ENCODE measurements around the gene COL15A1. TPM values are rescaled to one million over a fixed set of nuclear protein-coding genes. Genes with fewer than 3 reads are reported as not detected.
"Not testable (repeated sequence)": the region's sequence is repeated elsewhere in the genome, so short reads cannot be mapped to it uniquely, and the experiment has no call there.

The COL15A1 gene
- total RNA-seq, 1 experiment from 2014 or later = 0.10 TPM

DNA sequence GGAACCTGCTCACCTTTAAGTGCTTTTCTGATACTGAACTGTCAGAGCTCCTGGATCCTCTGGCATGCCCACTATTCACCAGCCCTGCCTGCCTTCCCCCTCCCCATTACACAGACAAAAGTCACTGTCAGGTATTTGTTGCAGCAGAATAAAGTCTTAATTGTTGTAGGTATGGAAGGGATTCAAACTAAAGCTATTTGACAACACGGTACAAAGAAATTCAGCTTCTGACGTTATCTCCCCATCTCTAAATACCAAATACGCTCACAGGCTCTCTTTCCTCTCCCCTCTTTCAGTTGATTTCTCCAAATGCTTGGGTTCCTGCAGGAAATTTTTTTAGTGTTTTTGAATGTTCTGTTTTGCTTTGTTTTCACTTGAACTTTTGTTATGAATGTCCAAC, 151.9 kb downstream of the COL15A1 start:
- no TSS peak for BruUV-seq (replicated peaks)
- POLR2A ChIA-PET = no interaction called here
- Histone ChIP-seq H3K27ac (ENCODE audit: low read length) (no peak overlapping the region), H3K9me3 (ENCODE audit: control insufficient read depth, insufficient read depth, low read depth, low read length) (no peaks in the 10 kb centered on the region), H3K4me3 (ENCODE audit: low read depth in 2 of 2, low read length in 2 of 2) (no peak overlapping the region), H3K4me1 (ENCODE audit: control insufficient read depth, insufficient read depth, low read length) (no peaks in the 10 kb centered on the region), H3K36me3 (ENCODE audit: control insufficient read depth, insufficient read depth, low read length) (no peaks in the 10 kb centered on the region), H3K27me3 (ENCODE audit: control insufficient read depth, insufficient read depth, low read length) (no peaks in the 10 kb centered on the region)
- ATAC-seq = no peak
- no peak for TF ChIP-seq POLR2AphosphoS5 (IDR thresholded peaks at IDR 0.05; ENCODE audit: low read depth, low read length)
- TF ChIP-seq, protein P1, sequence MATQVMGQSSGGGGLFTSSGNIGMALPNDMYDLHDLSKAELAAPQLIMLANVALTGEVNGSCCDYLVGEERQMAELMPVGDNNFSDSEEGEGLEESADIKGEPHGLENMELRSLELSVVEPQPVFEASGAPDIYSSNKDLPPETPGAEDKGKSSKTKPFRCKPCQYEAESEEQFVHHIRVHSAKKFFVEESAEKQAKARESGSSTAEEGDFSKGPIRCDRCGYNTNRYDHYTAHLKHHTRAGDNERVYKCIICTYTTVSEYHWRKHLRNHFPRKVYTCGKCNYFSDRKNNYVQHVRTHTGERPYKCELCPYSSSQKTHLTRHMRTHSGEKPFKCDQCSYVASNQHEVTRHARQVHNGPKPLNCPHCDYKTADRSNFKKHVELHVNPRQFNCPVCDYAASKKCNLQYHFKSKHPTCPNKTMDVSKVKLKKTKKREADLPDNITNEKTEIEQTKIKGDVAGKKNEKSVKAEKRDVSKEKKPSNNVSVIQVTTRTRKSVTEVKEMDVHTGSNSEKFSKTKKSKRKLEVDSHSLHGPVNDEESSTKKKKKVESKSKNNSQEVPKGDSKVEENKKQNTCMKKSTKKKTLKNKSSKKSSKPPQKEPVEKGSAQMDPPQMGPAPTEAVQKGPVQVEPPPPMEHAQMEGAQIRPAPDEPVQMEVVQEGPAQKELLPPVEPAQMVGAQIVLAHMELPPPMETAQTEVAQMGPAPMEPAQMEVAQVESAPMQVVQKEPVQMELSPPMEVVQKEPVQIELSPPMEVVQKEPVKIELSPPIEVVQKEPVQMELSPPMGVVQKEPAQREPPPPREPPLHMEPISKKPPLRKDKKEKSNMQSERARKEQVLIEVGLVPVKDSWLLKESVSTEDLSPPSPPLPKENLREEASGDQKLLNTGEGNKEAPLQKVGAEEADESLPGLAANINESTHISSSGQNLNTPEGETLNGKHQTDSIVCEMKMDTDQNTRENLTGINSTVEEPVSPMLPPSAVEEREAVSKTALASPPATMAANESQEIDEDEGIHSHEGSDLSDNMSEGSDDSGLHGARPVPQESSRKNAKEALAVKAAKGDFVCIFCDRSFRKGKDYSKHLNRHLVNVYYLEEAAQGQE (IDR thresholded peaks at IDR 0.05; ENCODE audit: insufficient read depth in 1 of 2, low read depth in 2 of 2, low read length in 1 of 2) = no peak
- TF ChIP-seq TCF7L2 (IDR thresholded peaks at IDR 0.05; ENCODE audit: low read depth, low read length) = no peak
- CTCF ChIA-PET = no interaction called here
- DNase-seq (ENCODE audit: low read depth, low spot score) = no peak
- intact Hi-C loops (cut with micrococcal nuclease; ENCODE audit: unreplicated experiment) = no loop called here
- in situ Hi-C loops (cut with HindIII; ENCODE audit: low pct_unique_long_range_greater_than_20kb, low sequenced_read_pairs) = no loop called here

DNA sequence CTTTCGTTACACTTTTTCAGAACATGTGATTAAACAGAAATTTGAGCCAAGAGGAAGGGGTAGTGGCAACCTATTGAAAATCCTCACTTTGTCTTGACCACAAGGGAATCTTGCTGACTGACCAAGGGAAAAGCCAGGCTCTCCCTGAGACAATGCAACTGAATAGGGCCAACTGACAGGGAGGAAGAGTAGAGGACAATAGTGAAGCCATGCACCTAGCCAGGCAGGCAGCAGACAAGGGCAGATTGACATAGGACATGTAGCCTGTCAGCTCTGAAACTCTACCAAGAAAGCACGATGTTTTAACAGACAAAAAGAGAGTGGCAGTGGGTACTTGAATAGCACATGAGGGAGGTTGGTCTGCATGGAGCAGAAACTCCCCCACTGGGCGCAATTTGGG, 152.7 kb downstream of the COL15A1 start:
- no peak for ATAC-seq
- intact Hi-C loops (cut with micrococcal nuclease; ENCODE audit: unreplicated experiment) = no loop called here
- Histone ChIP-seq H3K27ac (ENCODE audit: low read length) (no peak overlapping the region), H3K27me3 (ENCODE audit: control insufficient read depth, insufficient read depth, low read length) (no peaks in the 10 kb centered on the region), H3K9me3 (ENCODE audit: control insufficient read depth, insufficient read depth, low read depth, low read length) (no peaks in the 10 kb centered on the region), H3K36me3 (ENCODE audit: control insufficient read depth, insufficient read depth, low read length) (no peaks in the 10 kb centered on the region), H3K4me3 (ENCODE audit: low read depth in 2 of 2, low read length in 2 of 2) (no peak overlapping the region), H3K4me1 (ENCODE audit: control insufficient read depth, insufficient read depth, low read length) (no peaks in the 10 kb centered on the region)
- in situ Hi-C loops (cut with HindIII; ENCODE audit: low pct_unique_long_range_greater_than_20kb, low sequenced_read_pairs) = no loop called here
- TF ChIP-seq SIN3A (IDR thresholded peaks at IDR 0.05; ENCODE audit: borderline replicate concordance, insufficient read depth, low read depth, low read length) = no peak
- no peak for TF ChIP-seq TCF7L2 (IDR thresholded peaks at IDR 0.05; ENCODE audit: low read depth, low read length)
- no peak for TF ChIP-seq POLR2AphosphoS5 (IDR thresholded peaks at IDR 0.05; ENCODE audit: low read depth, low read length)
- TF ChIP-seq, protein P2, sequence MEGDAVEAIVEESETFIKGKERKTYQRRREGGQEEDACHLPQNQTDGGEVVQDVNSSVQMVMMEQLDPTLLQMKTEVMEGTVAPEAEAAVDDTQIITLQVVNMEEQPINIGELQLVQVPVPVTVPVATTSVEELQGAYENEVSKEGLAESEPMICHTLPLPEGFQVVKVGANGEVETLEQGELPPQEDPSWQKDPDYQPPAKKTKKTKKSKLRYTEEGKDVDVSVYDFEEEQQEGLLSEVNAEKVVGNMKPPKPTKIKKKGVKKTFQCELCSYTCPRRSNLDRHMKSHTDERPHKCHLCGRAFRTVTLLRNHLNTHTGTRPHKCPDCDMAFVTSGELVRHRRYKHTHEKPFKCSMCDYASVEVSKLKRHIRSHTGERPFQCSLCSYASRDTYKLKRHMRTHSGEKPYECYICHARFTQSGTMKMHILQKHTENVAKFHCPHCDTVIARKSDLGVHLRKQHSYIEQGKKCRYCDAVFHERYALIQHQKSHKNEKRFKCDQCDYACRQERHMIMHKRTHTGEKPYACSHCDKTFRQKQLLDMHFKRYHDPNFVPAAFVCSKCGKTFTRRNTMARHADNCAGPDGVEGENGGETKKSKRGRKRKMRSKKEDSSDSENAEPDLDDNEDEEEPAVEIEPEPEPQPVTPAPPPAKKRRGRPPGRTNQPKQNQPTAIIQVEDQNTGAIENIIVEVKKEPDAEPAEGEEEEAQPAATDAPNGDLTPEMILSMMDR (IDR thresholded peaks at IDR 0.05) = no peak
- TF ChIP-seq, protein P1 (IDR thresholded peaks at IDR 0.05; ENCODE audit: insufficient read depth in 1 of 2, low read depth in 2 of 2, low read length in 1 of 2) = no peak
- no peak for DNase-seq (ENCODE audit: low read depth, low spot score)
- BruUV-seq (replicated peaks) = no TSS peak
- POLR2A ChIA-PET = no interaction called here
- CTCF ChIA-PET = no interaction called here

DNA sequence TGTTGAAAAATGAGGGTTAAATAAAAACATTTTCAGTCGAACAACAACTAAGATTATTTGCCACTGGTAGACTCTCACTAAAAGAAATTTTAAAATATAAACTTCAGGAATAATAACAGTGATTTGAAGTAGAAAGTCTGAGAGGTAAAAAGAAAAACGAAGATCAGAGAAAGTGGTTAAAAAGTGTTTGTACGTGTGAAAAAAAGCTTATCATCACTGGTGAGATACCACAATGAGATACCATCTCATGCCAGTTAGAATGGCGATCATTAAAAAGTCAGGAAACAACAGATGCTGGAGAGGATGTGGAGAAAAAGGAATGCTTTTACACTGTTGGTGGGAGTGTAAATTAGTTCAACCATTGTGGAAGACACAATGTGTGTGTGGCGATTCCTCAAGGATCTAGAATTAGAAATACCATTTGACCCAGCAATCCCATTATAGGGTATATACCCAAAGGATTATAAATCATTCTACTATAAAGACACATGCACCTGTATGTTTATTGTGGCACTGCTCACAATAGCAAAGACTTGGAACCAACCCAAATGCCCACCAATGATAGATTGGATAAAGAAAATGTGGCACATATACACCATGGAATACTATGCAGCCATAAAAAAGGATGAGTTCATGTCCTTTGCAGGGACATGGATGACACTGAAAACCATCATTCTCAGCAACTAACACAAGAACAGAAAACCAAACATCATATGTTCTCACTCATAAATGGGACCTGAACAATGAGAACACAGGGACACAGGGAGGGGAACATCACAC, 156.3 kb downstream of the COL15A1 start:
- CTCF ChIA-PET; H3K9me3 ChIP-seq (ENCODE audit: control insufficient read depth, insufficient read depth, low read depth, low read length); H3K36me3 ChIP-seq (ENCODE audit: control insufficient read depth, insufficient read depth, low read length); H3K4me3 ChIP-seq (ENCODE audit: low read depth in 2 of 2, low read length in 2 of 2); H3K4me1 ChIP-seq (ENCODE audit: control insufficient read depth, insufficient read depth, low read length); intact Hi-C loops (cut with micrococcal nuclease; ENCODE audit: unreplicated experiment); H3K27me3 ChIP-seq (ENCODE audit: control insufficient read depth, insufficient read depth, low read length); H3K27ac ChIP-seq (ENCODE audit: low read length); in situ Hi-C loops (cut with HindIII; ENCODE audit: low pct_unique_long_range_greater_than_20kb, low sequenced_read_pairs); POLR2A ChIA-PET; ATAC-seq; BruUV-seq (replicated peaks); DNase-seq (ENCODE audit: low read depth, low spot score): not testable (repeated sequence)

Measured in Panc1 (cell line).